Hepatocyte (in vitro differentiated cells): ENCODE data around the gene TTC9B. TPM values are rescaled to one million over a fixed set of nuclear protein-coding genes. Genes with fewer than 3 reads are reported as not detected.

Source experiments
- DNase-seq: peaks from one replicate; pipeline ENCODE4 v3.0.0-alpha.2; 2016; ENCODE audit warnings: low spot score
- H2AFZ ChIP-seq: fragments of 200-600 bp; sonication (generic); 2 replicates; pipeline ENCODE4 v1.6.0; 2016; ENCODE audit warnings: antibody characterized with exemption, mild to moderate bottlenecking
- H3K27ac ChIP-seq: fragments of 200-600 bp; sonication (generic); 2 replicates; pipeline ENCODE4 v1.5.1; 2016; ENCODE audit warnings: mild to moderate bottlenecking
- H3K27me3 ChIP-seq: fragments of 200-600 bp; sonication (generic); 2 replicates; pipeline ENCODE4 v1.6.1; 2016
- H3K36me3 ChIP-seq: fragments of 200-600 bp; sonication (generic); replicated peaks from 2 replicates; pipeline ENCODE4 v1.5.1; 2016; ENCODE audit warnings: low read depth; ENCODE audit not compliant: insufficient read depth
- H3K4me1 ChIP-seq: fragments of 200-600 bp; sonication (generic); 2 replicates; pipeline ENCODE4 v1.5.1; 2016; ENCODE audit warnings: mild to moderate bottlenecking, moderate library complexity; ENCODE audit not compliant: insufficient read depth
- H3K4me2 ChIP-seq: fragments of 200-600 bp; sonication (generic); 2 replicates; pipeline ENCODE4 v1.6.0; 2016
- H3K4me3 ChIP-seq: fragments of 200-600 bp; sonication (generic); 2 replicates; pipeline ENCODE4 v1.5.1; 2016; ENCODE audit warnings: mild to moderate bottlenecking
- H3K79me2 ChIP-seq: fragments of 200-600 bp; sonication (generic); 2 replicates; pipeline ENCODE4 v1.6.0; 2017; ENCODE audit warnings: mild to moderate bottlenecking
- H3K9me2 ChIP-seq: fragments of 200-600 bp; sonication (generic); replicated peaks from 2 replicates; pipeline ENCODE4 v1.6.0; 2017; ENCODE audit warnings: mild to moderate bottlenecking; ENCODE audit not compliant: insufficient read depth
- H3K9me3 ChIP-seq: fragments of 200-600 bp; sonication (generic); 2 replicates; pipeline ENCODE4 v1.5.1; 2016; ENCODE audit warnings: low read depth, mild to moderate bottlenecking
- H4K20me1 ChIP-seq: fragments of 200-600 bp; sonication (generic); 2 replicates; pipeline ENCODE4 v1.6.0; 2016; ENCODE audit warnings: mild to moderate bottlenecking; ENCODE audit not compliant: insufficient read depth, poor library complexity, severe bottlenecking
- CTCF ChIP-seq: fragments of 200-600 bp; sonication (generic); IDR thresholded peaks from 2 replicates; pipeline ENCODE4 v1.5.1; 2016; ENCODE audit warnings: antibody characterized with exemption, mild to moderate bottlenecking; ENCODE audit not compliant: poor library complexity
- EZH2 ChIP-seq: fragments of 200-600 bp; sonication (generic); IDR thresholded peaks from 2 replicates; pipeline ENCODE4 v1.6.1; 2016; ENCODE audit warnings: antibody characterized with exemption, mild to moderate bottlenecking, borderline replicate concordance
- EZH2phosphoT487 ChIP-seq: fragments of 200-600 bp; sonication (generic); IDR thresholded peaks from one replicate; pipeline ENCODE4 v1.6.1; 2018; ENCODE audit warnings: antibody characterized with exemption, mild to moderate bottlenecking, low read depth, moderate library complexity; ENCODE audit not compliant: unreplicated experiment, severe bottlenecking
- WGBS: methylation state at CpG from one replicate; pipeline ENCODE4 v1.1.6; 2016; ENCODE audit warnings: low lambda C conversion rate; ENCODE audit errors: missing lambda C conversion rate; 5-methylcytosine and 5-hydroxymethylcytosine counted together
- polyA plus RNA-seq: library from polyadenylated mRNA; unstranded; fragments of >200 nt; fragmentation: Nextera tagmentation; extraction: Ambion mirVana; gene quantifications from 2 replicates; pipeline ENCODE4 v1.2.1, GENCODE V29; 2016
- total RNA-seq: library from RNA; depleted of rRNA; stranded (reverse); fragments of >200 nt; gene quantifications from 2 replicates; pipeline ENCODE4 v1.2.3, GENCODE V29; 2014

Gene TTC9B
- total and polyA plus RNA-seq, 2 experiments from 2014 or later: 0.21 TPM; not detected in 1

- Histone ChIP-seq H3K27me3 (peaks cover 5% of the 10 kb centered on the region), H3K9me2 (no peaks in the 10 kb centered on the region), H3K4me1 (peaks cover 10% of the 10 kb centered on the region), H3K27ac (no peak overlapping the region), H3K4me3 (no peak overlapping the region), H2AFZ (no peak overlapping the region), H3K4me2 (no peak overlapping the region), H4K20me1 (no peaks in the 10 kb centered on the region), H3K9me3 (no peaks in the 10 kb centered on the region), H3K79me2 (no peaks in the 10 kb centered on the region), H3K36me3 (no peaks in the 10 kb centered on the region)
- WGBS: 80% methylated on average over 4 of the region's 4 CpGs
- DNase-seq: no peak
- TF ChIP-seq CTCF (no peak), EZH2 (no peak)
These were observed 11.8 kb upstream of the TTC9B start for GRCh38 chr19:40229926-40230417.

- Histone ChIP-seq H2AFZ (no peak overlapping the region), H3K79me2 (no peaks in the 10 kb centered on the region), H3K27ac (no peak overlapping the region), H3K4me1 (peaks cover 10% of the 10 kb centered on the region), H3K4me2 (no peak overlapping the region), H3K9me2 (no peaks in the 10 kb centered on the region), H3K4me3 (no peak overlapping the region), H3K9me3 (no peaks in the 10 kb centered on the region), H4K20me1 (no peaks in the 10 kb centered on the region), H3K36me3 (no peaks in the 10 kb centered on the region), H3K27me3 (peaks cover 5% of the 10 kb centered on the region)
- 66% methylated on average over 3 of the region's 3 CpGs for WGBS
- no peak for TF ChIP-seq CTCF
- no peak for DNase-seq
These were observed 11.3 kb upstream of the TTC9B start for GRCh38 chr19:40229484-40229883.

GRCh38 chr19:40228863-40229262 lies 10.7 kb upstream of the TTC9B start:
- WGBS: 94% methylated on average over 5 of the region's 5 CpGs

More at GRCh38 chr19:40228863-40229262, 10.7 kb upstream of the TTC9B start:
- peaks cover 10% of the 10 kb centered on the region for H3K4me1 ChIP-seq
- H2AFZ ChIP-seq: no peak overlapping the region
- no peaks in the 10 kb centered on the region for H3K9me2 ChIP-seq
- no peak overlapping the region for H3K4me3 ChIP-seq
- no peak for TF ChIP-seq CTCF
- TF ChIP-seq EZH2: no peak
- TF ChIP-seq EZH2phosphoT487: no peak
- no peaks in the 10 kb centered on the region for H4K20me1 ChIP-seq
- peaks cover 5% of the 10 kb centered on the region for H3K27me3 ChIP-seq
- H3K27ac ChIP-seq: no peak overlapping the region
- no peak for DNase-seq
- no peak overlapping the region for H3K4me2 ChIP-seq
- no peaks in the 10 kb centered on the region for H3K9me3 ChIP-seq
- H3K79me2 ChIP-seq: no peaks in the 10 kb centered on the region
- H3K36me3 ChIP-seq: no peaks in the 10 kb centered on the region
